HG03457 (cell line): ENCODE data around the gene MED26.

Experiments
- ATAC-seq: cut with Tn5 transposase; IDR thresholded peaks from one replicate; pipeline ENCODE4 v1.9.1; 2021; ENCODE audit warnings: moderate number of reproducible peaks; ENCODE audit not compliant: unreplicated experiment

The MED26 gene

GRCh38 chr19:16614941-16615340, 13.1 kb downstream of the MED26 start:
- ATAC-seq = no peak

DNA sequence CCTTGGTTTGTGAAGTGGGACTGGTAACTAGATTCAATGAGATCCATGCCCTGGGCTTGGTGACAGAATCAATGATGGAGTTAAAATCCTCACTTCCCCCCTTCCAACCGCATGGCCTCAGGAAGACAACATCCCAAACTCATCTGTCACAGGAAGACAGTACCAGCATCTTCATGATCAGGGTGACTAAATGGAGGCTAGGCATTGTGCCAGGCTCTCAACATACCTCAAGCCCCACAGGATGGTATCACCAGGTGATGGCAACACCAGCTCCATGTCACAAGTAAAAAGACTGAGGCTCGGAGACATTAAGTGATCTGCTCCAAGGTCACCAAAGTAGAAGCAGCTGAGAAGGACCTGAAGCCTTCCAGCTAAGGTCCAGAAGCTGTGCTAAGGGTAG, 14.2 kb downstream of the MED26 start:
- ATAC-seq = no peak

- ATAC-seq = no peak
Observed at GRCh38 chr19:16612636-16613035, 15.4 kb downstream of the MED26 start.

DNA sequence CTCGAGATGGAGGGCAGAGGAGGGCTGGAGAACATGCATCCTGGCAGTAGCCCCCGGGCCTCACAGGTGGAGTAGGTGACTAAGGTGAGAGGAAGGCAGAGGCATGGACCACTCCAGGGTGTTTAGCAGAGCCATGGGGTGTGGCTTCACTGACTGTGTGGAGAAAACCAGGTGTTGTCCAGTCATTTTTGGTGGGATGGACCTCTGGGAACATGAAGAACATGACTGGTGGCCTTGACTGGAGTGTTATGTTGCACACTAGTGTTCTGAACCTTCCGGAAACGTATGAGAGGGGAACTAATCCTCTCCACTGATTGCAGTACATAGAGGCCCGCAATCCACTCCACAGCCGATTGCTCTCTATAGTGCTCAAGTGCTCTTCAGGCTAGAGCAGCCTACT, 16.9 kb downstream of the MED26 start:
- no peak for ATAC-seq

DNA sequence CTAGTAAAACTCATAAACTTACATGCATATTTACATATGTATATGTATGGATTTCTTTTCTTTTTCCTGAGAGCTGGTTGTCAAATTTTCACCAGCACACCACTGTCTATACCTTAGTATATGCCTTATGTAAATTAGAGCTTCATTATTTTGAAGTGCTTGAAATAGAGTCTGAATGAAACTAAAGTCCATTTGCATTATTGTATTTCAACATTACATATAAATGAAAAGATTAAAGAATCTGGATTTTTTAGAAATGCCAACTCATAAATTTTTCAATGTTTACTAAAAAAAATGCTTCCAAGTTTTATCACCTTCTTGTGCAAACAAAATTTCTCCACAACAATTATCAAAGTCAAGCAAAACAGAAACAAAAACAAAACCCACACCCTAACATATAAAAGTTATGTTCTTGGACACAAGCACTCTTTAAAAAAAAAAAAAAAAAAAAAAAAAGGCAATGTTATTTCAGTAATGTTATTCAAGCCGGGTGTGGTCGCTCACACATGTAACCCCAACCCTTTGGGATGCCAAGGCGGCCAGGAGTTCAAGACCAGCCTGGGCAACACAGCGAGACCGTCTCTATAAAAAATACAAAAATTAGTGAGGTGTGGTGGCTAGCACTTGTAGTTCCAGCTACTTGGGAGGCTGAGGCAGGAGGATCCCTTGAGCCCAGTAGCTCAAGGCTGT, 18.3 kb downstream of the MED26 start:
- no peak for ATAC-seq

GRCh38 chr19:16608290-16608739, 19.7 kb downstream of the MED26 start:
- no peak for ATAC-seq

- ATAC-seq = no peak
Observed at GRCh38 chr19:16607819-16608218, 20.2 kb downstream of the MED26 start.

DNA sequence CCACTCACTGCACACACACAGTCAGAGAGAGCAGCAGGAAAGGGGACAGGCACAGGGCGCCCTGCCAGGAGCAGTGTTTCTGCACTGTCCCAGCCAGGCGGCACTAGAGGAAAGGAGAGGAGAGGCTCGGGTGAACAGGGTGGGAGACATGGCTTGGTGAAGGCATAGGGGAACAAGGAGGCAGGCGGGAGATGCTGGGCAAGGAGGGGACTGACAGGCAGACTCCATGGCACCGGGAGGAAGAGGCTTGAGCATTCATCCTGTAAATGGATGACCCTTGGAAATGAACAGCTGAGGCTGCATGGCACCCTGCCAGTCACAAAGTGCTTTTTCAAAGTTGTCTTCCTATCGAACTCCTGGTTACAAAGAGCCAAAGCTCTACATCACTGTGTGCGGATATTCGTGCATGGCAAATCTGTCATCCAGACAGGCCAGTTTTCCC, 22.4 kb downstream of the MED26 start:
- no peak for ATAC-seq

GRCh38 chr19:16605115-16605514, 22.9 kb downstream of the MED26 start:
- no peak for ATAC-seq

DNA sequence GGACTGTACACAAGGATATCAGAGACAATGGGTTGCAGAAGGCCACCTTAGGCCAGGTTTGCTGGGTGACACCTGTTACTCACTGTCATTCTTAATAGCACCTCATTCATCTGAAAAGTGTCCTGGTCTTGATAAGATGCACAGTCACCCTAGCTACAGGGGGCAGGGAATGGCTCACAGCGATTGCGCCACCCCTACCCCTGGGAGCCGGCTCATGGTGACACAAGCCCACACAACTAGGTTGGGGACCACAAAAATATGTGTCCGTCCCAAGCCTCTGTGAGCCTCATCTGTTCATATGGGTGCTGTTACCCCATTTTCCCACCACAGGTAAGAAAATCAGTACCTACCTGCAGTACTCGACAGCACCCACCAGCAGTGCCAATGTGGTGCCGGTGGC, 23.4 kb downstream of the MED26 start:
- ATAC-seq = no peak

GRCh38 chr19:16603090-16603489, 24.9 kb downstream of the MED26 start:
- ATAC-seq = no peak

- no peak for ATAC-seq
Observed at GRCh38 chr19:16601378-16602052, 26.5 kb downstream of the MED26 start.

GRCh38 chr19:16600824-16601223, 27.2 kb downstream of the MED26 start:
- ATAC-seq = no peak

GRCh38 chr19:16599655-16600346, 28.2 kb downstream of the MED26 start:
- ATAC-seq = no peak

DNA sequence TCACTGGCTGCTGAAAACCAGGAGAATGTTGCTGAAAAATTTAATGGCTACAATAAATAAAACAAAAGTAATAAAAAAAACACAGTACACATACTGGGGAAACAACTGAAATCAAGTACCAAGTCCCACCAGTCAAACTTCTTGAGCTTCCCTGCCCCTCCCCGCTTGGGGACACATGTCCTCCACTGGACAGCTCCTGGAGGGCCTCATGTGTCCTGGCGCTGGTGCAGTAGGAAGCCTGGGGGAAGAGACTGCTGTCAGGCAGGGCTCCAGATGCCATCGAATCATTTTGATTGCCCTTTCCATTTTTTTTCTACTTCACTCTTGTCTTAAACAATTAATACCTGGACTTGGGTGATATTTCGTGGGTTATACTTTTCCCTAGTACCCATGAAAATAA, 29.2 kb downstream of the MED26 start:
- no peak for ATAC-seq

- ATAC-seq = no peak
Observed at GRCh38 chr19:16596399-16596798, 31.6 kb downstream of the MED26 start.

- no peak for ATAC-seq
Observed at GRCh38 chr19:16595097-16595496, 32.9 kb downstream of the MED26 start.

DNA sequence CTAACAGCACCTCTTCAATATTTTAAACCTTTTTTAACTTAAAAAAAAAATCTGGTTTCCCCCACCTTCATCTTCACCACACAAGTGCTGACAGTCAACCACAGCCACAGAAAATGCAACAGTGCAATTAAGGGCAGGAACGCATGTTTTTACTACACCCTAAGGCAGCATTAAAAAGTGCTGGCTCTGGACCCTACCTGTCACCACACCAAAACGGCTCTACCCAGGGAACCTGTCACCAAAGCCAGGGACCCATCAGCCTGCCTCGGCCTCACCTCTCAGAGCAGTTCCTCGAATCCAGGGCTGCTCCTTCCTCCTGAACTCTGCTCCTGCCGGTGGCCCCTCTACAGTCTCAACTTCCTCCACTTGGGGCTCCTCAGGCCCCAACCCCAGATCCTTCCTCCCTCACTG, 33.3 kb downstream of the MED26 start:
- no peak for ATAC-seq

DNA sequence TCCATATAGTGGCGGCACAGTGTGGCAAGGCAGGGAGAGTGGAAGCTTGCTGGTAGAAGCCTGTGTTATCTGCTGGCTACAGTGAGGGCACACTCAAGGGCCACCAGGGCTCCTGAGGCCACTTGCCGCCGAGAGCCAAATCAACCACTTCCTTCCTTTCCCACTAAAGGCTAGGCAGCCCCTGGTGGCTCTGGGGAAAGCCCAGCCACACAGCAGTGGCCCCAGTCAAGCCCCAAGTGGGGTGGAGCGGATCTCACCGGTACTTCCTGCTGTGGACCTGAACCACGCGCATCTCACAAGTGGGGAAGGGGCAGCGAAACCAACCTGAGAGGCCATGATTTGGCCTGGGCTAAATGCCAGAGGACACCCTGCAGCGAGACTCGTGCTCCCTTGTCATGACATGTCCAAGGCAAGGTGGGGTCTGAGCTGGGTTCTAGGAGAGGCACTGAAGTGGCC, 33.8 kb downstream of the MED26 start:
- no peak for ATAC-seq

GRCh38 chr19:16593181-16593580, 34.8 kb downstream of the MED26 start:
- no peak for ATAC-seq

DNA sequence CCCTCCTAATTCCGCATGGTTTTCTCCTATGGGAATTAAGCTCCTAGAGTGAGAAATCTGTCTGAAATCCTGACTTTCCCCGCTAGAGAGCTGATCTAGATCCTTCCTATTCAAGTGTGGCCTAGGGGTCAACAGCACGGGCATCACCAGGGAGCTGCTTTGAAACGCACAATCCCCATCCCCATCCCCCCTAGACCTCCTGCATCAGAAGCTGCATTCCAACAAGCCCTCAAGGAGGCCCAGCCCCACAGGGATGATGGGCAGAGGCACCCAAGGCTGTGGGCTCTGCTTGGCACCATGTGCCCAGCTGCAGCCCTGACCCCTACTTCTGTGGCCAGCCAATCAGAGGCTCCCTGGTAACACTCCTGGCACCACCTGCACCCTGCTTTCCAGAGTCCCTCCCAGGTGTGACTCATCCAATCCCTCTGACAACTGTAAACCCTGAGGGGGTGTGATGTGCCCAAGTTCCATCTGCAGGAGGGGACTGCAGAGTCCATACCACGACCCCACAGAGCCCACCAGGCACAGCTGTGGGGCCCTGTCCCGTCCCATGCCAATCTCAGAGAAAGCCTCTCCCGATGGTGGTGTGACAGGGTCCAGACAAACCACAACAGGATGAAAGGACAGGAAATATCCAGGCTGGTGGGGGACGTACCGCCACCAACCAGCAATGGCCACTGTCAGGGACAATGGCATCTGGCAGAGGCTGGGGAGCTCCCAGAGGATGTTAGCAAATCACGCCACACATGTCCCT, 36.0 kb downstream of the MED26 start:
- ATAC-seq = no peak
